Muscle layer of duodenum (tissue), 2 donors: ENCODE data around the gene GRM8.
"Not testable (repeated sequence)": the region's sequence is repeated elsewhere in the genome, so short reads cannot be mapped to it uniquely, and the experiment has no call there.

ENCODE experiments used
- H3K27ac ChIP-seq: one replicate; pipeline ENCODE4 v1.7.0; 2013; ENCODE audit warnings: mild to moderate bottlenecking, low read length
- H3K27me3 ChIP-seq: one replicate; pipeline ENCODE4 v1.7.0; 2013; ENCODE audit warnings: low read depth, mild to moderate bottlenecking, control low read depth, low read length
- H3K36me3 ChIP-seq, 2 donors: one replicate each; pipeline ENCODE4 v1.7.0; 2013; ENCODE audit warnings: low read length in 2 of 2, control low read depth in 1 of 2, mild to moderate bottlenecking in 1 of 2; ENCODE audit not compliant: insufficient read depth in 2 of 2, control insufficient read depth in 1 of 2
- H3K4me1 ChIP-seq, 2 donors: one replicate each; pipeline ENCODE4 v1.7.0; 2013; ENCODE audit warnings: low read length in 2 of 2, mild to moderate bottlenecking in 2 of 2, control low read depth in 1 of 2, moderate library complexity in 1 of 2; ENCODE audit not compliant: insufficient read depth in 2 of 2, control insufficient read depth in 1 of 2
- H3K4me3 ChIP-seq, 2 donors: one replicate each; pipeline ENCODE4 v1.7.0; 2013; ENCODE audit warnings: low read length in 2 of 2, low read depth in 1 of 2, mild to moderate bottlenecking in 1 of 2
- H3K9me3 ChIP-seq, 2 donors: one replicate each; pipeline ENCODE4 v1.7.0; 2013; ENCODE audit warnings: low read length in 2 of 2, control low read depth in 1 of 2, mild to moderate bottlenecking in 1 of 2; ENCODE audit not compliant: control insufficient read depth in 1 of 2
- donor health status: healthy.

Gene GRM8

GRCh38 chr7:126689037-126689436, 563.7 kb downstream of the GRM8 start:
- H3K27me3 ChIP-seq = no peaks in the 10 kb centered on the region
- no peak overlapping the region for H3K4me3 ChIP-seq
- H3K27ac ChIP-seq = no peak overlapping the region
- no peaks in the 10 kb centered on the region for H3K4me1 ChIP-seq
- no peaks in the 10 kb centered on the region for H3K36me3 ChIP-seq
- no peaks in the 10 kb centered on the region for H3K9me3 ChIP-seq

GRCh38 chr7:126686474-126686873, 566.3 kb downstream of the GRM8 start:
- H3K27me3 ChIP-seq = no peaks in the 10 kb centered on the region
- H3K9me3 ChIP-seq = no peaks in the 10 kb centered on the region
- H3K36me3 ChIP-seq = no peaks in the 10 kb centered on the region
- no peak overlapping the region for H3K27ac ChIP-seq
- H3K4me1 ChIP-seq = no peaks in the 10 kb centered on the region
- no peak overlapping the region for H3K4me3 ChIP-seq

- H3K27me3 ChIP-seq = no peaks in the 10 kb centered on the region
- H3K4me3 ChIP-seq = no peak overlapping the region
- no peaks in the 10 kb centered on the region for H3K4me1 ChIP-seq
- no peaks in the 10 kb centered on the region for H3K36me3 ChIP-seq
- no peak overlapping the region for H3K27ac ChIP-seq
- no peaks in the 10 kb centered on the region for H3K9me3 ChIP-seq
These were observed 567.1 kb downstream of the GRM8 start for GRCh38 chr7:126685596-126685995.

GRCh38 chr7:126685018-126685573, 567.6 kb downstream of the GRM8 start:
- no peak overlapping the region for H3K4me3 ChIP-seq
- H3K27ac ChIP-seq = no peak overlapping the region
- no peaks in the 10 kb centered on the region for H3K4me1 ChIP-seq
- H3K9me3 ChIP-seq = no peaks in the 10 kb centered on the region
- H3K36me3 ChIP-seq = no peaks in the 10 kb centered on the region
- H3K27me3 ChIP-seq = no peaks in the 10 kb centered on the region

- H3K9me3 ChIP-seq = no peaks in the 10 kb centered on the region
- H3K4me1 ChIP-seq = no peaks in the 10 kb centered on the region
- H3K27ac ChIP-seq = no peak overlapping the region
- H3K36me3 ChIP-seq = no peaks in the 10 kb centered on the region
- no peak overlapping the region for H3K4me3 ChIP-seq
- H3K27me3 ChIP-seq = no peaks in the 10 kb centered on the region
These were observed 570.6 kb downstream of the GRM8 start for GRCh38 chr7:126682176-126682575.

- not testable (repeated sequence) for H3K27ac ChIP-seq, H3K4me3 ChIP-seq, H3K27me3 ChIP-seq, H3K36me3 ChIP-seq, H3K4me1 ChIP-seq, H3K9me3 ChIP-seq
These were observed 584.0 kb downstream of the GRM8 start for GRCh38 chr7:126668762-126669161.

- Histone ChIP-seq H3K27ac (no peak overlapping the region), H3K27me3 (no peaks in the 10 kb centered on the region), H3K9me3 (peaks cover 0 to 2% of the 10 kb centered on the region in 2 donors), H3K36me3 (no peaks in the 10 kb centered on the region), H3K4me1 (no peaks in the 10 kb centered on the region), H3K4me3 (no peak overlapping the region)
These were observed 584.4 kb downstream of the GRM8 start for GRCh38 chr7:126668367-126668752.

GRCh38 chr7:126667742-126668366, 584.9 kb downstream of the GRM8 start:
- Histone ChIP-seq H3K36me3 (no peaks in the 10 kb centered on the region), H3K4me3 (no peak overlapping the region), H3K27ac (no peak overlapping the region), H3K4me1 (no peaks in the 10 kb centered on the region), H3K27me3 (no peaks in the 10 kb centered on the region), H3K9me3 (peaks cover 0 to 2% of the 10 kb centered on the region in 2 donors)

GRCh38 chr7:126662856-126663255, 589.9 kb downstream of the GRM8 start:
- H3K4me3 ChIP-seq = no peak overlapping the region
- H3K27ac ChIP-seq = no peak overlapping the region
- no peaks in the 10 kb centered on the region for H3K27me3 ChIP-seq
- no peaks in the 10 kb centered on the region for H3K36me3 ChIP-seq
- H3K9me3 ChIP-seq = peaks cover 0 to 2% of the 10 kb centered on the region in 2 donors
- H3K4me1 ChIP-seq = no peaks in the 10 kb centered on the region

- Histone ChIP-seq H3K4me1 (no peaks in the 10 kb centered on the region), H3K27ac (no peak overlapping the region), H3K4me3 (no peak overlapping the region), H3K36me3 (no peaks in the 10 kb centered on the region), H3K9me3 (no peaks in the 10 kb centered on the region), H3K27me3 (no peaks in the 10 kb centered on the region)
These were observed 593.6 kb downstream of the GRM8 start for GRCh38 chr7:126659124-126659523.

GRCh38 chr7:126658684-126659083, 594.1 kb downstream of the GRM8 start:
- H3K4me1 ChIP-seq = no peaks in the 10 kb centered on the region
- no peak overlapping the region for H3K4me3 ChIP-seq
- no peaks in the 10 kb centered on the region for H3K27me3 ChIP-seq
- H3K36me3 ChIP-seq = no peaks in the 10 kb centered on the region
- no peak overlapping the region for H3K27ac ChIP-seq
- no peaks in the 10 kb centered on the region for H3K9me3 ChIP-seq
